Activated naive CD8-positive, alpha-beta T cell treated with anti-CD3 and anti-CD28 coated beads, Interleukin-2, amount 50 U/mL, for 16 hours (primary cell): Measurements from ENCODE around the gene CYFIP2.

Experiments
- DNase-seq: peaks from one replicate; pipeline ENCODE4 v3.0.0-alpha.2; 2020; ENCODE audit warnings: low read depth, low spot score

Gene CYFIP2

DNA sequence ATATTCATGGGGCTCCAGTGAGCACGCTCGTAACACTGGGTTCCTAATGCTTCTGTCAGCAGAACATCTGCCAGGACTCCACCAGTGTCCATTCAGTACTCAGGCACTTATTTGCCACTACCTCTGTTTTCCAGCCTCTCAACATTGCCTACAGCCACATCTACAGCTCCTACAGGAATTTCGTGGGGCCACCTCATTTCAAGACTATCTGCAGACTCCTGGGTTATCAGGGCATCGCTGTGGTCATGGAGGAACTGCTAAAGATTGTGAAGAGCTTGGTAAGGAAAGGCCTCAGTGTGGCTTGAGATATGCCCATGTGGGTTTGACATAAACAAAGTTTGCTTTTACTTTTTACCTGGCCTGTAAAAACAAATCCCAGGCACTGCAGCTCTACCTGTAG lies 92.9 kb downstream of the CYFIP2 start:
- DNase-seq, result no peak

DNA sequence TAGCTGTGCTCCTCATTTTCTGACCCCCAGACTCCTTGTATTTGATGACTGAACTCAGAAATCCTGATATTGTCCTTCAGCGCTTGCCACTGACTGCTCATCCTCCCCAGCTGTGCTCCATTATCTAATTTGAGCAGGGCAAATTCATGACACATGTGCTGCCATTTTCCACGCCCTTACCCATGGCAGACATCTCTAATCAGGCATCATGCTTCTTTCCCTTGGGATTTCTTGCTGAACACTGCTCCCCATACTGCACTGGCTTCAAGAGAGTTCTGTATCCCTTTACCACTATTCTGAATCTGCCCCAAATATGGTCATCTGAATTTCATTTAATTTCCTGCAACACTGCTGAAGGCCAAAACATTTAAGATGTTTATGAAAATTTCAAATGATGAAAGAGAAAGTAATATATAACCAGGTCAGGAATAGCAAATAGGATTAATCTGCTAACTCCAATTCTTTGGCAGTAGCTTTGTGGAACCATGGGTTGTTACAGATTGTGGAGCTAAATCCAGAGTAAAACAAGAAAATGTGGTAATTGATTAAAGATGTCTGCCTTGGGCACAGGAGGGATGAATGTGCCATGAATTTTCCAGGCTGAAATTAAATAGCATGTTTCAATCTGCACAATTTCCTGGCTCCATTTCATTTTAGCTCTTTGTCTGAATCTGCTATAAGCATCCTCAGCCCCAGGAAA lies 93.6 kb downstream of the CYFIP2 start:
- no peak for DNase-seq

DNA sequence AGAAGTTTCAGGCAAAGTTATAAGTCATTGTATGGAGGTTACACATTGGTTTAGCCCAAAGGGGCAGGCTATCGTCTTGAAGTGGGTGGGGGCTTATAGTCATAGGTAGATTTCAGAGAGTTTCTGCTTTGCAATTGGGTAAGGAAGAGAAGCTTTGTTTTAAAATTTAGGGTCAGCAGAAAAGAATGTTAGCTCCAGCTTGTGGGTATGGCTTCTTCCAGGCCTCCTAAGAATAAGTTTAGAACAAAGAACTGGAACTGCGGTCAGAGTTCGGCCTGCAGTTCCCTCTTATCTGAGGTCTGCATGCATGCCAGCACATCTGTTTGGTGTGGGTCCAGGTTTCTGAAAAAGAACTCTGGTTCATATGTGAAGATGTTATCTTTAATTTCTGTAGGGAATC lies 96.1 kb downstream of the CYFIP2 start:
- DNase-seq, result no peak

DNA sequence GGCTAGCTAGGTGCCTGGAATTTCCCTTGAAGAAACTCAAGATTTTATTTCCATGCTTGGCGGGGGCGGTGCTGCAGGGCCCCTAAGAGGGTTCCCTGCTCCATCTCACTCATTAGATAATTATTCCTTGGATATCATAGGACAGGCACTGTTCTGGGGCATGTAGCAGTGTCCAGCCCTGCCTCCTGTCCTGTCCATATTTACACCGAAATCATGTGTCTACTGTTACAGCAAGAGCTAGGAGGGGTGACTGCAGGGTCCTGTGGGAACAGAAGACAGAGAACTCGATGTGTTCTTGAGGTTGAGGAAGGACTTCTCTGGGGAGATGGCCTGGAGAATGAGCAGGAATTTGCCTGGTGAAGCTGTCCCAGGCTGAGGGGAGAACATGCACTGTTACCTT lies 96.6 kb downstream of the CYFIP2 start:
- DNase-seq, result no peak

DNA sequence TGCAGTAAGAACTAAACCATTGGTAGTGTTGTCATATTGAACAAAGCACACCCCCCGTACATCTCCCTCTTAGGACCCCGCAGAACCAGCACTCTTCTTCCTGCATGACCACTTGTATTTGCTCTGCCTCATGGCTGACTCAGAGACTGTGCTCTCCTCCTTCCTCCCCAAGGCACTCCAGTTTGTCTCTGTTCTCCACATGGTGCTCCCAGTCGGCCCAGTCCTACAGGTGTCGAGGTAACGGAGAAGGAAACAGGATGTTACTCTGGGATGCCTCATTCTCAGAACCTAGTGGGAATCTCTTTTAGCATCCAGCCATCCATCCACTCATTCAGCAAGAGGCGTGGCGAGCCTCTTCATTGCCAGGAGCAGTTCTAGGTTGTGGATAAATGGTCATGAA lies 97.1 kb downstream of the CYFIP2 start:
- DNase-seq, result no peak

DNA sequence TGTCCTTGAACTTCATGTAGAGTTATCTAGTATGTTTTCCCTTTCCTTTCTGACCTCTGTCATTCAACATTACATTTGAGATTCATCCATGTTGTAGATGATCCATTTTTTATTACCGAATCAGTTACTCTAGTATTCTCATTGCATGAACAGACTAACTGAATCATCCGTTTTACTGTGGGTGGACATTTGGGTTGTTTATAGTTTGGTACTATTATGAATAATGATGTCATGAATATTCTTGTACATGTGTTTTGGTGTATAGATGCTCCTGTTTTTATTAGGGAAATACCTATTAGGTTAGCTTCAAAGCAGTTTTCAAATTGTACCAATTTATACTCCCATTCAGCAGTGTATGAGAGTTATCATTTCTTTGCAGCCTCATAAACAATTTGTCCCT lies 99.8 kb downstream of the CYFIP2 start:
- no peak for DNase-seq

DNA sequence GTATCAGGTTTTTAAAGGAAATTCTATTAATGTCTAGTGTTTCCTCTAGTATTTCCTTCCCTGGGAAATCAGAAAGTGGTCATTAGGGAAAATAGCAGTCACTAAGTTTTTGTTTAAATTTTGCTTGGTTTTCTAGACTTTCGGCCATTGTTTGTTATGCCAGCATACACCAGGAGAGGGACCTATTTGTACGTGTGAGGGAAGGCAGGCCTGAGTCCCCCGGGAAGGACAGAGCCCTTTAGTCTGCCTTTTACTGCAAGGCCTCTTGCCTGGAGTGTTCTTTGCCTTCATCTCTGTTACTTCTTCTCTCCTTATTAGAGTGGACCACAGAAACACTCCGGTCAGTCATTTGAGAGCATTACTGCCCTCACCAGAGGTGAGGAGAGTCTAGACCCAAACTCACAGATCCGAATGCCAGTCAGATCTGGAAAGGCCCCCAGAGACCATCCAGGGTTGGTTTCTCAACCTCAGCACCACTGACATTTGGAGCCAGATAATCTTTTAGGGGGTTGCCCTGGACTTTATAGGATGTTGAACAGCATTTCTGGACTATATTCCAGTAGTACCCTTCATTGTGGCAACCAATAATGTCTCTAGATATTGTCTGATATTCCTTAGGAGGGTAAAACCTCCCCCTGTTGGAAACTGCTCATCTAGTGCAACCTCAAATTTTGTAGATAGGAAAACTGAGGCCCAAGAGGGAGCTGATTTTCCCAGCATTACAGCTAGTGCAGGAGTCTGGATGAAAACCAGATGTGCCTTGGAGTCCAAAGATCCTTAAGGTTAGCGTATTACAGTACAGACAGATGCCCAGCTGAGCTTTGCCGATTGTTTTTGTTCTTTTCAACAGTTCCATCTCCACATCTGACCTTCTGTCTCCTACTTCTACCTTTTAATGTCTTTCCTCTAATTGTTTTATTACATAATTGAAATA lies 101.1 kb downstream of the CYFIP2 start:
- DNase-seq, result no peak

DNA sequence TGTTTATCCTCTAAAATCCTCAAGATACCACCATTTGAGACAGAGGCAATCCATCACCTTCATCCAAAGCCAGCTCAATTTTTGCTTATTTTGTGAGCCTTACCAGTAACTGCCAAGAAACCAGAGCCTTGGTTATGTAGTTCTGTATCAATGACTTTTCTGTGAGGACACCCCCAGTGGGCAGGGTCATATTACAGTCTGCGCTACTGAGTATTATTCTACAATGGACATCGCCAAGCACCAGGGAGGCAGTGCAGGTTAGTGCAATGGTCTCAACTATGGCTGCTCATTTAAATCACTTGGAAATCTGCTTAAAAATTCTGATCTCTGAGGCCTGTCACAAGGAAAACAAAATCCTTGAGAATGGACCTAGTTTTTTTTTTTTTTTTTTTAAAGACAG lies 103.6 kb downstream of the CYFIP2 start:
- DNase-seq, result no peak

DNA sequence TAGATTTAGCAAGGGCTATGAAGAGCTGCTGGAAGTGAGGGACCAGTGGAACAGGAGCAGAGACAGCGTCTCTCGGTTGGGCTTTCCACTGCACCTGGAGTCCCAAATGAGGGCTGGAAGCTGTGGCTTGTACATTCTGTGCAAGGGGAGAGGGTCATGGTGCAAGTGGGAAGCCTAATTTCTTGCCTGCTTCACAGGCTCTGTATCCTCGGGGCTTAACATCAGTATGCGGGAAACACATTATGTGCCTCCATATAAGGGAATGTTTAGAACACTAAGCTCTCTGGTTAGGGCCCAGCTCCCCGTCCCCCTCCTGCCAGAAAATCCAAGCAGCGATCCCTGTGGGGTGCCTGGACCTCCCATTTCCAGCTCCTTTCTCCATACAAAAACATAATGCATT lies 105.0 kb downstream of the CYFIP2 start:
- no peak for DNase-seq

DNA sequence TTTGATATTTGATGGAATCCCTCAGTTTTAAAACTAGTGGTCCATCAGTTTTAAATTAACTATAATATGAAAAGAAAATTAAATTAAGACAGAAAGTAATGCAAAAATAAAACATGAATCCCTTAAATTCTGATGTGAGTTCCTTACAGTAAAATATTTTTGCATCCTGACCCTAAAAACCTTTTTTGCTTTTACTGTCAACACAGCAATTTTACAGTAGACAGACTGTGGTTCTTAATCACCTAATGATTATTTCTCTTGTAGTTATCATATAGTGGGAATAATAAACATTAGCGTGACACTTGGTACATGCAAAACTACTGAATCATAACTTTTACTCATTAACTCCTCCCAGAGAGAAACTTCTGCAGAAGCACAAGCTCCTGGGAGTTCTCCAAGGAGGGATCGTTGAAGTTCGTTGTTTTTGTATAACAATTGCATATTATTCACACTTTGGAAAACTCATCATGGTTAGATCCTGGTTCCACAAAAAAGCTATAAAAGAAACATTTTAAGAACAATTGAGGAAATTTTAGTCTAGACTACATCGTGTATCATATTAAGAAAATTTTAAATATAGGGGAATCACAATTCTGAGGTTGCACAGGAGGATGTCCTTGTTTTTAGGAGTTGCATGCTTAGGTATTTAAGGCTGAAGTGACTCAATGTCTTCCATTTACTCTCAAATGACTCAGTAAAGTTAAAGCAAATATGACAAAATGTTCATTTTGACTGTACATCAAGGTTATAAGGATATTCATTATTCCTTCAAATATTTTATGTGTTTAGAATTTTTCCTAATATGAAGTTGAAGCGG lies 105.9 kb downstream of the CYFIP2 start:
- no peak for DNase-seq

DNA sequence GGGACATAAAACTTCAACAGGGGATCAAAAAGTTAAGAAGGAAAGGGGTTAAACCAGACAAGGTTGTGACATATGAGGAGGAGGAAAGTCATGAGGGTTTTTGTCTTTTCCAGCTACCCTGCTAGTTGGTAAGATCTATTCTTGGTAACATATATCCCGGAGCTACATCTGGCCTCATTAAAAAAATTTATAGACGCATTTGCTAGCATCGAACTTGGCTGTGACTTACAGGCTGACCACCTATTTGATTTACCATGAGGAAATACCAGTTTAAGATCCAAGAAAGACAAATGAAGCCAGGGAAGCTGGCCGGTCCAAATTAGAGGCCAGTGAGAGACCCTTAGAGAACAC lies 106.5 kb downstream of the CYFIP2 start:
- DNase-seq, result no peak

DNA sequence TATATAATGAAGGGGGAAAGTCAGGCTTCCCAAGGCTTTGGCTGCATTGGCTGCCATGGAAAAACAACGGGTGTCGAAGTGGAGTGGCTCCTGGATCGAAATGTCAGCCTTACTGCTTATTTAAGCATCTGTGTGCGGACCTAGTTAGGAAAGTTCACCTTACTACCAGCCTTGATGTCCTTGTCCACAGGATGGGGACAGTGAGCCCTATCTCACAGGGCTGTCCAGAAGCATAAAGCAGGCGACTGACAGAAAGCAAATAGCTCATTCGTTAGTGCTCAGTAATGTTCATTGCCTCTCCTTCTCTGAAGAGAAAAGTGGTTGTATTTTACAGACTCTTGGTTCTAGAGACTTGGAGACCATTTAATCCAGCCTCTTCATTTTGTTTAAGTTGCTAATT lies 112.6 kb downstream of the CYFIP2 start:
- DNase-seq, result no peak

DNA sequence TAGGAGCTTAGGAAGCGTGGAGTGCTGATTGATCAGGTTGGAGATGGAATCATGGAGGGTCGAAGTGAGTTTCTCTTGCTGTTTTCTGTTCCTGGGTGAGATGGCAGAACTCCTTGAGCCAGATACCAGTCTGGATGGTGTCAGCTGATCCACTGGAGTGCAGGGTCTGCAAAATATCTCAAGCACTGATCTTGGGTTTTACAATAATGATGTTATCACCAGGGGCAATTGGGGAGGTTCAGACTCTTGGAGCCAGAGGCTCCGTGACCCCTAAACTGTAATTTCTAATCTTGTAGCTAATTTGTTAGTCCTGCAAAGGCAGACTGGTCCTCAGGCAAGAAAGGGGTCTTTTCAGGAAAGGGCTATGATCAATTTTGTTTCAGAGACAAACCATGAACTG lies 114.1 kb downstream of the CYFIP2 start:
- no peak for DNase-seq

DNA sequence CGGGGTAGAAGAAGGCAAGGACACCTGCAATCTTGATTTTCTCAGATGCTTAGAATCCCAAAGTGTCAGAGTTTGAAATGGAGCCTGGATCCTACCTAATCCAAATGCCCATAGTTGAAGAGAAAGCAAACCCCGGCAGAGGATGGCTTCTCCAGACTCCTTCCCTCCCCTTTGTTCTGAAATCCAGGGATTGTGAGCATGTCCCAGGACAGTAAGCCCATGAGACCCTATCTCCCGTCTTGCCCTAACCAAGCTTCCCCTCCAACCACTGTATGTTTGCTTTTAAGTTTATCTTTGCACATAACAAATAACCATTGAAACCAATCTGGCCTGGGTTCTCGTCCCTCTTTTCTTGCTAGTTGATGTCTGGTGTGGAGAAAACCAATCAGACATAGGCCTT lies 115.8 kb downstream of the CYFIP2 start:
- DNase-seq, result no peak

DNA sequence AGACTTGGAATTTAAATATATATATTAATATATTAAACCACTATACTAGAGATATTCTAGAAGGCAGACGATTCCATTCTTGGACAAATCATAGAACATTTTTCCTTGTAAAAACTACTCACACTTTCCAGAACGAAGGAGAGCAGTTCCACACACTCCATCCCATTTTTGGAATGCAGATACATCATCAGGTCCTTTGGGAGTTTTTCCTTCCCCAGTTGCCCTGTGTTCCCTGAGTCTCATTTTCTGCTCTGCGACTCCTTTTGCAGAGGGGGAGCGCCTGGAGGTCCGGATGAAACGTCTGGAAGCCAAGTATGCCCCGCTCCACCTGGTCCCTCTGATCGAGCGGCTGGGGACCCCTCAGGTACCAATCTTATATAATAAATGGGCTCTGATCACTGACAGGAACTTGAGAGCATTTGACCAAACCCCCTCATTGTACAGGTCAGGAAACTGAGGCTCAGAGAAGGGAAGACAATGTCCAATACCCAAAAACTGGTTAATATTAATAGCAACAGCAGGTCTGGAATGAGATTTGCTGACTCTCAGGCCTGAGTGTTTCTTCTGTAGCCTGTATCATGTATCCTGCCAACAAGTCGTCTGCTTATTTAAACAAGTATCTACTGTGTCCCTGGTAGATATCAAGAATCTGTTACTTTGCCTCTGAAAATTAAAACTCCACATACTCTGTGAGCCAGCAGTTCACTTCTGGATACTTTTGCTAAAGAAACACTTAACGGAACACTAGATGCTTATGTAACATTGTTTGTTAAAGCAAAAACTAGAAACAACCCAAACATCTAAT lies 117.3 kb downstream of the CYFIP2 start:
- no peak for DNase-seq

DNA sequence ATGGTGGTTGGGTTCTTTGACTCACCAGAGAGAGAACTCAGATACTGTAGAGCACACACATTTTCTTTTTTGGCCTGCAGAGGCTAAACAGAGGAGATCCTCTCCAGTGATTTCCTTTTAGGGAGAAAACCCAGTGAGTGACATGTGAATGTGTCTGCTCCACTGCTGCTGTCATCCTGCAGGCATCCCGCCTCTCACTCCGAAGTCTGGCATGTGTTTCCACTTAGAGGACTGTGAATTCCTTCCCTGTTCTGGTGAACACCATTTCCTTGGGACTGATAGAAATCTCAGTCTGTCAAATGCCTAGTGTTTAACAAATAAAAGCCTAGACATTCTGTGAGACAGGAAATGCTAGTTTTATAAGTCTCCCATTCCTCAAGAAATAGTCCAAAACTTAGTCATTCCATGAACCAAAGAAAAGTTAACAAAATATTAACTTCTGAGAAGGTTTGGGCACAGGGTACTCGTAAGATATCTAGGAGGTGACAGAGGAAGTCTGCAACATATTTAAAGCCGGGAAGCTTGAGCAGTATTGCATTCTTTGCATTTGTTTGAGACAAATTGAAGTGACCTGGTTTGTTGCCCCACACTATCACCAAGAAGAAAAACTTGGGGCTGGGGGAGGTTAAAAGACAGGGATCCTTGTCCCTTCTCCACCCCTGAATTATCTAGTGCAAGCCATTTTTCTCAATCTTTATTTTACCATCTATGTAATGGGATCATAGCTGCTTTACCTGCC lies 119.2 kb downstream of the CYFIP2 start:
- no peak for DNase-seq

DNA sequence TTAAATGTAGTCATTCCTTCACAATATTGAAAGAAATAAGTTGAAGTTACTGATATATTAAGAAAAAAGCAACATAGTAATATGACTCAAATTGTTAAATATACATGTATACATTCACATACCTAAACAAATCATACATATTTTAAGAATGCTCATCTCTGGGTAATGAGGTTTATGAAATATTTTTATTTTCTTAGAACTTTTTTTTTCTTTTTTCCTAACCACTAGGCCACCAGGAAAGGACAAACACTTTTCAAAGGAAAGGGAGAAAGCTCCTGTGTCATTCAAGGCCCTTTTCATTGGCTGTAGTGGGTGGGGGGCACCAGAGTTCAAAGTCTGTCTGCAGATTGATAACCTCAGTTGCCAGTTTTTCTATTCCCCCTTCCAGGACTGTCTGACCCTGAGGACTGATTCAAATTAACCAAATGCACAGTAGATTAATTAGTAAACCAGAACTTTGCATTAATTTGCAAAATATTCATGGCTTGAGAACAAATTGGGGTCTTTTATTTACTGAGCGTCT lies 121.2 kb downstream of the CYFIP2 start:
- DNase-seq, result no peak

DNA sequence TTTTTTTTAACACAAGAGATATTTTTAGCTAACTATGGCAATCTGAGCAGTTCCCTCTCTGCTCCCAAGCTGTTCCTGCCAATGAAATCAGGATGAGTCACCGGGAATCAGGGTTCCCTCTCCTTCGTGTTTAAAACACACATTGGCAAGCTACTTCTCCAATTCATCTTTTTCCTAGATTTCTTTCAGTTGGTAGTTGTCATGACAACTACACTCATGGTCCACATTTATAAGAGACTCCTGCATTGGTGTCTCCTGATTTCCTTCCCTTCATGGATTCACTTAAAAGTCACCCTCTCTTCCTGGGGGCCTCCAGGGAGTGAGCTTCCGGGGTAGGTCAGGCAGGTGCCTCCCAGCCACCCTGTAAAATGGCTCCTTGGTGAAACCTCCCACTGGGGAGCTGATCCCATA lies 121.8 kb downstream of the CYFIP2 start:
- DNase-seq, result no peak

DNA sequence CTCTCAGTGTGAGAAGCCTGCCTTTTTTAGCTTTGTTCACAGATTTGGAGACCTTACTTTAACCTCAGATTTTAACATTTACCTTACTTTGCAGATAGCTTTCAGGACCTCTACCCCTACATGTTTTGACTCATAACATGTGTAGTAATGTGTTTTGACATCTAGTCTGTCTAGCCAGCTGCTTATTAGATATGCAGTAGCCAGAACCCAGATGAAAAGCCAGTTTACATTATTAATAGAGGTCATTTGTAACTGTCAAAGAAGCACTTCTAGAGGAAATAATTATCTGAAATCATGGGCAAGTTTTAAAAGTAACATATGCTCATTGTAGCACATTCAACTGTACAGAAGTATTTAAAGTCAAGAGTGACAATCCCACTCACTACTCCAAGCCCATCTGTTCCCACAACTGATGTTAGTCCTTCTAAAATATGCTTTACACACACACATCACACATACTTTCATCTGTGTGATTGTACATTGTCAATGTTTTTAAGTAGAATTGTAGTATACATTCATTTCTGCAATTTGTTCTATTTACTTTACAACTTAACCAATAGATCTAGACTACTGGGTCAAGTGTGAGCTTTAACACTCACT lies 122.3 kb downstream of the CYFIP2 start:
- no peak for DNase-seq

DNA sequence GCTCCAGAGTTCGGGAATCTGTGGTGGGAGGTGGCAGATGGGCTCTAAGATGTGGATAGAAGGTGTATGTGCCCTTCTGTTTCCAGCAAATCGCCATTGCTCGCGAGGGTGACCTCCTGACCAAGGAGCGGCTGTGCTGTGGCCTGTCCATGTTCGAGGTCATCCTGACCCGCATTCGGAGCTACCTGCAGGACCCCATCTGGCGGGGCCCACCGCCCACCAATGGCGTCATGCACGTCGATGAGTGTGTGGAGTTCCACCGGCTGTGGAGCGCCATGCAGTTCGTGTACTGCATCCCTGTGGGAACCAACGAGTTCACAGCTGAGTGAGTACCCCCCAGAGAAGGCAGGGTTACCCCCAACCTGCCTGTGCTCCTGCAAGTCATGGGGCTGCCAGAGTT lies 123.2 kb downstream of the CYFIP2 start:
- DNase-seq, result no peak
